Dendritic cell treated with granulocyte-macrophage colony-stimulating factor and Interleukin-4, amounts not matched to agents 40 ng/mL and 50 ng/mL, for 4 days (primary cell): Measurements from ENCODE around the gene GPR62.

Experiments used
- H3K27ac Mint-ChIP-seq: one replicate; pipeline ENCODE4 v1.8.0; 2022; ENCODE audit warnings: mild to moderate bottlenecking, mixed read lengths
- H3K27me3 Mint-ChIP-seq: one replicate; pipeline ENCODE4 v1.8.0; 2022; ENCODE audit warnings: mild to moderate bottlenecking, mixed read lengths
- H3K36me3 Mint-ChIP-seq: one replicate; pipeline ENCODE4 v1.8.0; 2022; ENCODE audit warnings: low read depth, mixed read lengths
- H3K4me1 Mint-ChIP-seq: one replicate; pipeline ENCODE4 v1.8.0; 2022; ENCODE audit warnings: low read depth, mixed read lengths
- H3K4me3 Mint-ChIP-seq: one replicate; pipeline ENCODE4 v1.8.0; 2022; ENCODE audit warnings: mild to moderate bottlenecking, moderate library complexity, mixed read lengths
- H3K9me3 Mint-ChIP-seq: one replicate; pipeline ENCODE4 v1.8.0; 2022; ENCODE audit warnings: mixed read lengths
- intact Hi-C: fragments of 100-400 bp; cut with micrococcal nuclease; formaldehyde crosslinking; loops from one replicate; pipeline ENCODE4 v1.15.0; 2022

GPR62 gene

DNA sequence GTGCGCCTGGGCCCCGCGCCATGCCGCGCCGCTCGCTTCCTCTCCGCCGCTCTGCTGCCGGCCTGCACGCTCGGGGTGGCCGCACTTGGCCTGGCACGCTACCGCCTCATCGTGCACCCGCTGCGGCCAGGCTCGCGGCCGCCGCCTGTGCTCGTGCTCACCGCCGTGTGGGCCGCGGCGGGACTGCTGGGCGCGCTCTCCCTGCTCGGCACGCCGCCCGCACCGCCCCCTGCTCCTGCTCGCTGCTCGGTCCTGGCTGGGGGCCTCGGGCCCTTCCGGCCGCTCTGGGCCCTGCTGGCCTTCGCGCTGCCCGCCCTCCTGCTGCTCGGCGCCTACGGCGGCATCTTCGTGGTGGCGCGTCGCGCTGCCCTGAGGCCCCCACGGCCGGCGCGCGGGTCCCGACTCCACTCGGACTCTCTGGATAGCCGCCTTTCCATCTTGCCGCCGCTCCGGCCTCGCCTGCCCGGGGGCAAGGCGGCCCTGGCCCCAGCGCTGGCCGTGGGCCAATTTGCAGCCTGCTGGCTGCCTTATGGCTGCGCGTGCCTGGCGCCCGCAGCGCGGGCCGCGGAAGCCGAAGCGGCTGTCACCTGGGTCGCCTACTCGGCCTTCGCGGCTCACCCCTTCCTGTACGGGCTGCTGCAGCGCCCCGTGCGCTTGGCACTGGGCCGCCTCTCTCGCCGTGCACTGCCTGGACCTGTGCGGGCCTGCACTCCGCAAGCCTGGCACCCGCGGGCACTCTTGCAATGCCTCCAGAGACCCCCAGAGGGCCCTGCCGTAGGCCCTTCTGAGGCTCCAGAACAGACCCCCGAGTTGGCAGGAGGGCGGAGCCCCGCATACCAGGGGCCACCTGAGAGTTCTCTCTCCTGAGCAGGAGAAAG lies 951 bp downstream of the GPR62 start:
- H3K27ac Mint-ChIP-seq, result no peak overlapping the region
- peak overlapping the region; percentile 51 for H3K4me3 Mint-ChIP-seq
- peaks cover 55% of the 10 kb centered on the region for H3K27me3 Mint-ChIP-seq
- H3K36me3 Mint-ChIP-seq, result no peaks in the 10 kb centered on the region
- intact Hi-C loops, result loop anchor here (2.0 kb wide), 1 partner anchor 13 kb away; no protein-coding TSS in a partner anchor
- H3K9me3 Mint-ChIP-seq, result no peaks in the 10 kb centered on the region
- peaks cover 49% of the 10 kb centered on the region for H3K4me1 Mint-ChIP-seq

DNA sequence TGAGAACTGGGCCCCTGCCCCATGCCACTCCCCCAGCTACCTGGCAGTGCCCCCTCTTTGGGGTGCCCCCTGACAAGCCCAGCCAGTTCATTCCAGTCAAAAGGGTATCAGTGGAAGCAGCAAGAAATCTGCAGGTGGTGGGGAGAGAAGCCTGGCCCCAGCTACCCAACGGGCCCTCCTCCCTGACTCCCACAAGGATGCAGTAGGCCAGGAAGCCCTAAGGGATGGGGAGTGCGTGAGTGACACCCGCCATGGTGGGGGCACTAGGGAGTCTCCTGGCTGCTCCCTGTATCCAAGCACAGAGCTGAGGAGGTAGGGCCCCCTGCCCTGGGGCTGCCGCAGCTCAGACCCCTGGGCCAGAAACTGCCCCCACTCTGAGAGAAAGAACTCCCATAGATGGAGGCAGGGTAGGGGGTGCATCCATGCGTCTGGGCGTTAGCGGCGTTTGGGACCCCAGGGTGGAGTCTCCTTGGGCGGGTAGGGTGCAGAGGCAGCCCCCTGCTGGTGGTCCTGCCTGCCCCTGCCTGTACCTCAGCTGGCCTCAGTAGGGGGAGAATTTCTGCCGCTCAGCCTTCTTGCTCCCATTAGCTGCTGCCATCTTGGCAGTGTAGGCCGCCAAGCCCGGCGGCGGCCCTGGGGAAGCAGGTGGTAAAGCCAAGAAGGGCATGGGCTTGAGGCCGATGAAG lies 2.5 kb downstream of the GPR62 start:
- Mint-ChIP-seq H3K27ac (no peak overlapping the region), H3K9me3 (no peaks in the 10 kb centered on the region), H3K4me1 (peaks cover 45% of the 10 kb centered on the region), H3K27me3 (peaks cover 67% of the 10 kb centered on the region), H3K36me3 (no peaks in the 10 kb centered on the region), H3K4me3 (no peak overlapping the region)
- intact Hi-C loops, result no loop called here

DNA sequence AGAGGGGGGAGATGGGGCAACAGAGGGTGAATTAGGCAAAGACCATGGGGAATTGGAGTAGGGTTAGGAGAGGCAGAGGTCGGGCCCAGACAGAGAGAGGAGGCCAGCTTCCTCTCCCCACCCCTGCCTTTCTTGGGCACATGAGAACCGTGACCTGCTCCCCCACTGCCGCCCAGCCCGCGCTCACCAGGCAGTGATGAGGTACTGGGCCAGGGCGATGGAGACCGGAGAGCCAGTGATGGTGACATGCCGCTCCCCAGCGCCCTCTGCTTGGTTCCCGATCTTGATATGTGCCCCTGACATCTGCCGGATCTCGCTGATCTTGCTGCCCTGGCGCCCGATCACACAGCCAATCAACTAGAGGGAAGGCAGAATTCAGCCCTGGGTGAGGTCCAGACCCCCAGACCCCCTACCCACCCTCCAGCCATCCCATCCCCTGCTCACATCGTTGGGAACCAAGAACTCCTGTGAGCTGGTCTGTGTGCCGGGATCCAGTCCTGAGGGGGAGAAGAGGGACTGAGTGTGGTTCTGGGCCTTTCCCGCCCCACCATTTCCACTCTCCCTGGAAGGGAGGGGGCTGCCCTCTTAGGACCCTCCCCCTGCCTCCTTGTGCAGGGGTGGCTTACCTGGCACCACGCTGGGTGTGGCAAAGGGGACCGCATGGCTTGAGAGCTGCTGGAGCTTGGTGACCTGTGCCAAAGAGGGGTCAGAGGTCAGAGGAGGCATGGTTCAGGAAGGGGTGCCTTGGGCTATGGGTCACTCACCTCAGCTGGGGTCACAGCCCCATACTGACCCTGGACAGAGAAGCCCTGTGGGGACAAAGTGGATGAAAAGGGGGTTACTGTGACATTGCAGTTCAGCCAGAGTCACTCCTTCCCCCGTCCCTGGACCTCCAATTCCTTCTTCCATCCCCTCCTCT lies 3.7 kb downstream of the GPR62 start:
- Mint-ChIP-seq H3K4me1 (peaks cover 33% of the 10 kb centered on the region), H3K9me3 (no peaks in the 10 kb centered on the region), H3K27ac (no peak overlapping the region), H3K4me3 (no peak overlapping the region), H3K27me3 (peaks cover 75% of the 10 kb centered on the region), H3K36me3 (no peaks in the 10 kb centered on the region)
- intact Hi-C loops, result no loop called here

DNA sequence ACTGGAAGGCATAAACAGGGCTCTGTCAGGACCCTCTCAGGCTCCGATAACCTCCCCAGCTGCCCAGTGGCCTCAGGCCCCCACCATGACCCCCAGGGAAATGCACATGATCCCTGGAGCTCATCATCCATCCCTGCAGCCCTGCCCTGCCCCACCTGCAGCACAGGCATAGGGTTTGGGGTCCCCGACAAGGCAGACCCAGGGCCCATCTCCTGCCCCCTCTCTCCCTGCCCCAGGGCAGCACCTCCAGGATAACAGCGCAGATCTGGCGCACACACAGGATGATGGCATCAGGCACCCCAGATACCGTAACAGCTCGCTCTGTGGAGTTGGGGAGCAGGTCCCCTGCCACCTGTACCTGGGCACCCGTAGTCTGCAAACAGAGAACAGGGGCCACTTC lies 4.5 kb downstream of the GPR62 start:
- intact Hi-C loops, result no loop called here
- H3K4me3 Mint-ChIP-seq, result no peak overlapping the region
- no peaks in the 10 kb centered on the region for H3K36me3 Mint-ChIP-seq
- peaks cover 26% of the 10 kb centered on the region for H3K4me1 Mint-ChIP-seq
- H3K27ac Mint-ChIP-seq, result no peak overlapping the region
- peaks cover 78% of the 10 kb centered on the region for H3K27me3 Mint-ChIP-seq
- no peaks in the 10 kb centered on the region for H3K9me3 Mint-ChIP-seq

DNA sequence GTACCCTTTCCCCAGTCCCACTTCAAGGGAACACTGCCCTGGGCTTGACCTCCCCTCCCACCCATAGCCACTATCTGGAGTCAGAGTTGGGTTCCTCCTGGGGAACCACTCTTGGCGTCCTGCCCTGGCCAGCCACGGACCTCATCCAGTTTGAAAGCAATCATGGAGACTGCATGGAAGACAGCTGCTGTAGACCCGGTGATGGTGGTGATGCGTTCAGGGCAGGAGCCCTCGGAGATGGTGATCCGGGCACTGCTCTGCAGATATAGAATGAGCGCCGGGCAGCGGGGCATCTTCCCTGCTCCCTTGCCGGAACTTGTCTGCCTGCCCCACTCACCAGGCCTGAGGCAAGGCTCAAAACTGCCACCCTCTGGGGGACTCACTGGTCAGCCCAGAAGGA lies 5.2 kb downstream of the GPR62 start:
- Mint-ChIP-seq H3K36me3 (no peaks in the 10 kb centered on the region), H3K9me3 (no peaks in the 10 kb centered on the region), H3K27ac (no peak overlapping the region), H3K4me1 (peaks cover 18% of the 10 kb centered on the region), H3K4me3 (no peak overlapping the region), H3K27me3 (peaks cover 79% of the 10 kb centered on the region)
- intact Hi-C loops, result no loop called here

DNA sequence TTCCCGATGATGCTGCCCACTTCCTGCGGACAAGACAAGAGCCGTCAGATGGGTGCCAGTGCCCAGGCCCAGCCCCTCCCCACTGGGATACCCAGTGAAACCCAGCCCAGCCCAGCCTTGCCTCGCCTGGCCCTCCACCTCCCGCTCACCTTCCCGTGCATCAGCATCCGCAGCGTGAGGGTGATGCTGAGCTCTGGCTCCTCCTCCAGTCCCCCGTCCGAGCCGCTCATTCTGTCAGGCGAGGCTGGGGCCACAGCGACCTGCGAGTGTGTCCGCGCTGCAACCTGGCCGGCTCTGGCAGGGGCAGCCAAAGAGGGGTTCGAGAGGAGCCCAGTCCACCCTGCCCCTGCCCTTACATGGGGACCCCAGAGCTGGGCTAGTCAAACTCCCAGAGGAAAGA lies 5.8 kb downstream of the GPR62 start:
- intact Hi-C loops, result no loop called here
- Mint-ChIP-seq H3K36me3 (no peaks in the 10 kb centered on the region), H3K4me3 (no peak overlapping the region), H3K27ac (no peak overlapping the region), H3K9me3 (no peaks in the 10 kb centered on the region), H3K4me1 (peaks cover 17% of the 10 kb centered on the region), H3K27me3 (peaks cover 82% of the 10 kb centered on the region)

DNA sequence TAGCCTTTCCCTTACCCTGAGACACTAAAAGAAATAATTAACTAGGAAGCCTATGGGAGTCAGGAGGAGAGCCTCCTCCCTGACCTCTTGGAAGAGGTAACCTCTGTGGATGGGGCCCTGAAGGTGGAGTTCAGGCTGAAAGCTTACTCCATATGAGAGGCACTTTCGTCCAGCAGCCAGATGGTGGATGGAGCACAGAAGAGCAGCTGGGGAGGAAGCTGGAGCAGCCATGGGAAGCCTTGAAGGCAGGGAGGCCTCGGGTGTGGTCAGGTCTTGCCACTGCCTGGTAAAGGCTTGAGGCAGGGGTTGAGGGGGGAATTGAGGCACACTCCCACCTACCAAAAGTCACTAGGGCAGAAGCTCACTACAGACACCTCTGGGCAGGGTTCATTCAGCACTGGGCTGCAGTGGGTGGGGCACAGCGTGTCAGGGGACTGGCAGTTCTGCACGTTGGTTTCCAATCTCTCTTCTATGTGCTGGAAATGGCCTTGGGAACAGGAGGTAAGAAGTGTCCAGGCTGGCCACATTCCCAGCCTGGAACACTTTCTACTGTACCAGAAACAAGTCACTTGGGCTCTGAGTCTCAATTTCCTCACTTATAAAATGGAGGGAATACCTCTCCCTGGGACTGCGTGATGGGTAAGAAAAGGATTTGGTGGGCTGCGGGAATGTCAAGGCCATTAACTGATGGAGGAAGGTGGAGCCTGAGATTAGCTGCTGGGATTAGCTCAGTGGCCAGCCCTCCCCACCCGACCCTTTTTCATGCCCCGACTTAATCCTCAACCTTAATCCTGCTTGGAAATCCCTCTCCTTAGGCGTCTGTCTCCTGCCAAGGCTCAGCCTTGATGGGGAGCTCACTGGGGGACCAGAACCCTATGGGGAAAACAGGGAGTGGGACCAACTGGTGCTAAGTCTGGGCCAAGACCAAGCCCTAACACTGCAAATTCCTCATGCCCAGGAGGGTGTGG lies 6.7 kb downstream of the GPR62 start:
- intact Hi-C loops, result no loop called here
- H3K27me3 Mint-ChIP-seq, result peaks cover 82% of the 10 kb centered on the region
- no peak overlapping the region for H3K4me3 Mint-ChIP-seq
- H3K36me3 Mint-ChIP-seq, result no peaks in the 10 kb centered on the region
- H3K4me1 Mint-ChIP-seq, result peaks cover 17% of the 10 kb centered on the region
- no peaks in the 10 kb centered on the region for H3K9me3 Mint-ChIP-seq
- no peak overlapping the region for H3K27ac Mint-ChIP-seq

DNA sequence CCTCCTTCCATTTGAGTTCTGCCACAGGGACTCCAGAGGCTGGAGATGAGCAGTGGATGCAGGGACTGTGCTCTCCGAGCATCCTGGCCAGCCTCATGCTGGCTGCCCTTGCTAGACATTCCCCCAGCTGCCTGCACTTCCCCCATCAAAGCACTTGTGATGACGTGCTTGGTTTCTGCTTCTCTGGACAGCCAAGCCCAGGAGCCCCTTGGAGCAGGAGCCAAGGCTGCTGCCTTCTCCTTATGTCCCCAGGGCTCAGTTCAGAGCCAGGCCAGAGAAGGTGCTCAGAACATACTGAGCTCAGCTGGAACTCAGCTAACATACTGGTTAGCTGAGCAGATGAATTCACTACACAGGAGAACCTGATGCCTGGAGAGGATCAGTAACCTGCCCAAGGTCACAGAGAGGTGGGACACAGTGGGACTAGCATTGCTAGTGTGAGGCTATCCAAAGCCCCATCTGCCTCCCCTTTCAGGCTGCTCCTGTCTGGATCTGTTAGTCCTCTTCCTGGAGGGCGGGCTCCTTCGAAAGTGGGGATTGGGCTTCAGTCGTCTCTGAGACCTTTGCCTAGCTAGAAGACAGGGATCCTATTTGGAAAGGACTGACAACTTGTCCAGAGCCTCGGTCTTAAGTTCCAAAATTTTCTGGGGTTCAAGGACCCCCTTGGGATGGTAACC lies 7.8 kb downstream of the GPR62 start:
- intact Hi-C loops, result no loop called here
- Mint-ChIP-seq H3K27me3 (peaks cover 85% of the 10 kb centered on the region), H3K4me1 (peaks cover 15% of the 10 kb centered on the region), H3K27ac (no peak overlapping the region), H3K9me3 (no peaks in the 10 kb centered on the region), H3K4me3 (no peak overlapping the region), H3K36me3 (no peaks in the 10 kb centered on the region)

DNA sequence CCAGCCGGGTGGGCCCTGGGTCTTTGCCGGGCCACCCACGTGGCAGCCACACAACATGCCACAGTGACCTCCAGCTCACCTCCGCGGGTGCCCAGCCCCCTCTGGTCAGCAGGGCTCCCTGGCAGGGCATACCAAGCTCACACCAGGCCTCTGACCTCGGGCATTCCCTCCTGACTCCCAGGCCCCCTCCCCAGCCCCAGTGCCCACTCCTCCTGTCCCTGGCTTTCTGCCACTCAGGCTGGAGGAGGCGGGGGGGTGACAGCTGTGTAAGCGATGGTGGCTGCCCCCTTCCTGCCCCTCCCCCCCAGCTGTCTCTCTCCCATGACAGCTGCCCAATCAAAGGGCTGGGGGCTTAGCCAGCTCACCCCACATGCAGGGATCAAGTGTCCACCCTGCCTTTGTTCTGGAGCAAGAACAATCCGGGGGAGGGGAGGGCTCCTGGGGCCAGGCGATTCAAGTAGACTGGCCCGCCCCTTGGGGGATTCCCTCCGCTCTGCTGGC lies 8.8 kb downstream of the GPR62 start:
- Mint-ChIP-seq H3K9me3 (no peaks in the 10 kb centered on the region), H3K27ac (no peak overlapping the region), H3K4me3 (no peak overlapping the region), H3K36me3 (peaks cover 2% of the 10 kb centered on the region), H3K4me1 (peaks cover 20% of the 10 kb centered on the region), H3K27me3 (peaks cover 86% of the 10 kb centered on the region)
- intact Hi-C loops, result no loop called here

DNA sequence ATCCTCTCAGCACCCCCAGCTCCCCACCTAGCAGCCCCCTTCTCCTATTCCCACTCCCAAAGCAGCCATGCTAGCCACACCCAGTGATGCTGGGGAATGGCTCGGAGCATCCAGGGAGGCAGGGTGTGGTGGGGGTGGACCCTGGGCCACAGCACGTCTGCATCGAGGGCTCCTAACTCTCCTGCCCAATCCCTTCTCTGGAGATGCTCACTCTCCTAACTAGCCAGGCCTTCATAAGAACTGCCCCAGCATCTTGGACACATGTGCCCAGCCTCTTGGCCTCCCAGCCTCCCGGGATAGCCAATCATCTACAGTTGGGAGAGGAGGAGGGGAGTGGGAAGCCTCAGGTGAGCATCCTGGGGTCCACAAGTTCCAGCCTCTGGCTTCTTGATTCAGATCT lies 9.3 kb downstream of the GPR62 start:
- Mint-ChIP-seq H3K27ac (no peak overlapping the region), H3K9me3 (no peaks in the 10 kb centered on the region), H3K4me1 (peaks cover 24% of the 10 kb centered on the region), H3K4me3 (no peak overlapping the region), H3K36me3 (peaks cover 7% of the 10 kb centered on the region), H3K27me3 (peaks cover 85% of the 10 kb centered on the region)
- intact Hi-C loops, result no loop called here

DNA sequence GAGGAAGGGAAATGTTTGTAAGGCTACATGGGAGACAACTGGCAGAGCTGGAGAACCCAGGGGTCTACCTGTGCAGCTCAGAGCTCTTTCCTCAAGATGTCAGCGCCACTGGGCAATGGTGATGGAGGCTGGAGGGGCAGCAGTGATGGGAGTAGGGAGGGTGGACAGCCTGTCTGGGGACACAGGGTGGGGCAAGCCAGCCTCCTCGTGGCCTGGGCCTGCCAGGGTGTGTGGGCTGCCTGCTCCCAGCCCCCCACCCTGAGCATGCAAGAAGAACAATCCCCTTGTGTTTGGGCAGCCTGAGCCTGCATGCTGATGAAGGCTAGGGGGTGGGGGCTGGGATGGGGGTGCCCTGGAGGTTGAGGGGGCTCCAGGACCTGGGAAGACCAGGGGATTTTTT lies 10.8 kb downstream of the GPR62 start:
- Mint-ChIP-seq H3K4me1 (peaks cover 25% of the 10 kb centered on the region), H3K9me3 (no peaks in the 10 kb centered on the region), H3K4me3 (peak overlapping the region; percentile 65), H3K27me3 (peaks cover 75% of the 10 kb centered on the region), H3K27ac (no peak overlapping the region), H3K36me3 (peaks cover 12% of the 10 kb centered on the region)
- intact Hi-C loops, result no loop called here

DNA sequence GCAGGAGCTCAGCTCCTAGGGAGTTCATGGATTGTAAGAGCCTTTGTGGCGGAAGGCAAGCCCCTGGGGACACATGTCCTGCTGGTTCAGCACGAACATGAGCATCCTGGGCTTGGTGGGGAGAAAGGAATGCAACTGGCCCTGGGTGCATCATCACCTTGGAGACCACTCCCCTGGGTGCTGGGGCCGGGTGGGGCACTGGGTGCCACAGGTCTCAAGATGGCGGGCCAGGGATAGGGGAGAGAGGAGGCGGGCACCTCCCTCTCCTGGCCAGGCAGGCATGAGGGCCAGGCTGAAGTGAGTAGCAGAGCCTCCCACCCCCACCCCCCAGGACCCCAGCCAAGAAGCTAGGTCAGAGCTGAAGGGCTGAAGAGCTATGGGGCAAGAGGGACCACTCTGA lies 11.3 kb downstream of the GPR62 start:
- intact Hi-C loops, result no loop called here
- peak overlapping the region; percentile 65 for H3K4me3 Mint-ChIP-seq
- H3K36me3 Mint-ChIP-seq, result peaks cover 12% of the 10 kb centered on the region
- no peaks in the 10 kb centered on the region for H3K9me3 Mint-ChIP-seq
- H3K4me1 Mint-ChIP-seq, result peaks cover 28% of the 10 kb centered on the region
- no peak overlapping the region for H3K27ac Mint-ChIP-seq
- H3K27me3 Mint-ChIP-seq, result peaks cover 70% of the 10 kb centered on the region
